GM12878 (cell line): ENCODE measurements around the gene OSBPL5. TPM values are rescaled to one million over a fixed set of nuclear protein-coding genes. Genes with fewer than 3 reads are reported as not detected.

ENCODE experiments used
- ATAC-seq: fragments of 200-7000 bp; cut with Tn5 transposase; 3 replicates; pipeline ENCODE4 v1.9.1; 2020; ENCODE audit warnings: mild to moderate bottlenecking, moderate library complexity
- BruUV-seq: library from RNA; stranded (reverse); fragments of 400-500 nt; replicated peaks from 2 replicates; lab custom pipeline; 2021; lab: Mats Ljungman, UMichigan
- CTCF ChIA-PET: fragments of 300-600 bp; sonication (Branson Sonifier 250); formaldehyde crosslinking; extraction: SDS; loops from one replicate; lab custom pipeline; 2021; ENCODE audit warnings: inconsistent platforms; lab: Yijun Ruan, JAX
- POLR2A ChIA-PET: fragments of 350-600 bp; formaldehyde crosslinking; extraction: SDS; loops from one replicate; lab custom pipeline; 2021; ENCODE audit warnings: inconsistent platforms; lab: Charles Lee
- RAD21 ChIA-PET: fragments of 300-600 bp; sonication (Branson Sonifier 250); formaldehyde crosslinking; loops from one replicate; lab custom pipeline; 2023; ENCODE audit warnings: antibody characterized with exemption; ENCODE audit not compliant: unreplicated experiment; lab: Charles Lee
- SMC1A ChIA-PET: fragments of 300-600 bp; sonication (Branson Sonifier 250); formaldehyde crosslinking; loops from one replicate; lab custom pipeline; 2023; ENCODE audit not compliant: unreplicated experiment, uncharacterized antibody; lab: Charles Lee
- DNase-seq: peaks from one replicate; pipeline ENCODE4 v3.0.0-alpha.2; 2011; ENCODE audit warnings: low read depth, low spot score
- FAIRE-seq: peaks from 3 replicates; lab custom pipeline; 2011; peaks lifted over from hg19 to GRCh38; lab: Jason Lieb, UNC
- H2AFZ ChIP-seq: 2 replicates; pipeline ENCODE4 v1.6.0; 2011; ENCODE audit warnings: low read depth, low read length, control low read depth; ENCODE audit not compliant: control insufficient read depth
- H3K27ac ChIP-seq: 2 replicates; pipeline ENCODE4 v1.5.1; 2011; ENCODE audit warnings: control low read depth; ENCODE audit not compliant: control insufficient read depth, insufficient read depth
- H3K27me3 ChIP-seq, 2 experiments: replicated peaks in 1 of 2; 2 replicates each; pipeline versions ENCODE4 v1.6.0 to v1.6.1; 2011; ENCODE audit warnings: low read length in 1 of 2; ENCODE audit not compliant: control insufficient read depth in 2 of 2, insufficient read depth in 2 of 2
- H3K36me3 ChIP-seq, 2 experiments: 2 replicates each; pipeline ENCODE4 v1.5.1; 2011; ENCODE audit warnings: low read length in 1 of 2; ENCODE audit not compliant: control insufficient read depth in 2 of 2, insufficient read depth in 2 of 2
- H3K4me1 ChIP-seq: 2 replicates; pipeline ENCODE4 v1.6.1; 2011; ENCODE audit warnings: mild to moderate bottlenecking, low read length, moderate library complexity, mixed read lengths; ENCODE audit not compliant: control insufficient read depth, insufficient read depth
- H3K4me2 ChIP-seq: 2 replicates; pipeline ENCODE4 v1.6.0; 2011; ENCODE audit warnings: control low read depth; ENCODE audit not compliant: control insufficient read depth, insufficient read depth
- H3K4me3 ChIP-seq: fragments of 200-600 bp; sonication (generic); 2 replicates; pipeline ENCODE4 v1.5.1; 2016
- H3K79me2 ChIP-seq: 2 replicates; pipeline ENCODE4 v1.6.0; 2011; ENCODE audit warnings: low read length; ENCODE audit not compliant: control insufficient read depth, insufficient read depth
- H3K9ac ChIP-seq: 2 replicates; pipeline ENCODE4 v1.8.0; 2011; ENCODE audit warnings: low read length, control low read depth, mixed read lengths; ENCODE audit not compliant: control insufficient read depth, insufficient read depth
- H3K9me3 ChIP-seq: replicated peaks from 3 replicates; pipeline ENCODE4 v1.5.1; 2011; ENCODE audit warnings: mild to moderate bottlenecking, low read length; ENCODE audit not compliant: control insufficient read depth, insufficient read depth
- H4K20me1 ChIP-seq: 2 replicates; pipeline ENCODE4 v1.6.0; 2011; ENCODE audit not compliant: control insufficient read depth, insufficient read depth
- CHD2 ChIP-seq: IDR thresholded peaks from 2 replicates; pipeline ENCODE4 v1.6.1; 2011; ENCODE audit warnings: low read depth, low read length, improper control_type of control experiment, borderline replicate concordance
- MYB ChIP-seq: fragments of 150-350 bp; IDR thresholded peaks from 2 replicates; pipeline ENCODE4 v1.6.1; 2014; ENCODE audit warnings: mild to moderate bottlenecking, low read depth, low read length, borderline replicate concordance
- NR2C2 ChIP-seq: IDR thresholded peaks from 2 replicates; pipeline ENCODE4 v1.6.1; 2011; ENCODE audit warnings: borderline replicate concordance, low read depth; ENCODE audit not compliant: control insufficient read depth, insufficient read length
- POLR2AphosphoS5 ChIP-seq: IDR thresholded peaks from 2 replicates; pipeline ENCODE4 v1.6.1; 2011; ENCODE audit warnings: mild to moderate bottlenecking, low read length, inconsistent platforms
- RAD21 ChIP-seq: IDR thresholded peaks from 2 replicates; pipeline ENCODE4 v1.6.1; 2011; ENCODE audit warnings: mild to moderate bottlenecking, low read depth, low read length, moderate library complexity; ENCODE audit not compliant: insufficient read depth
- RB1 ChIP-seq: fragments of 450-650 bp; formaldehyde crosslinking; IDR thresholded peaks from 2 replicates; pipeline ENCODE4 v1.6.1; 2017; ENCODE audit warnings: mild to moderate bottlenecking, borderline replicate concordance
- SIX5 ChIP-seq: IDR thresholded peaks from 2 replicates; pipeline ENCODE4 v1.6.1; 2011; ENCODE audit warnings: mild to moderate bottlenecking, low read depth, low read length, moderate library complexity; ENCODE audit not compliant: severe bottlenecking
- SMAD5 ChIP-seq: IDR thresholded peaks from 2 replicates; pipeline ENCODE4 v1.6.1; 2016; ENCODE audit warnings: antibody characterized with exemption, low read depth
- YY1 ChIP-seq: IDR thresholded peaks from 2 replicates; pipeline ENCODE4 v1.6.1; 2011; ENCODE audit warnings: low read depth, mild to moderate bottlenecking, low read length
- ZBED1 ChIP-seq: IDR thresholded peaks from 2 replicates; pipeline ENCODE4 v1.6.1; 2016; ENCODE audit warnings: borderline replicate concordance
- ZNF24 ChIP-seq: fragments of 450-650 bp; IDR thresholded peaks from 2 replicates; pipeline ENCODE4 v1.6.1; 2017; ENCODE audit warnings: antibody characterized with exemption, mild to moderate bottlenecking
- WGBS: methylation state at CpG from one replicate; pipeline ENCODE4 v1.1.6; 2016; ENCODE audit warnings: low lambda C conversion rate; ENCODE audit not compliant: insufficient replicate concordance, insufficient coverage; ENCODE audit errors: missing lambda C conversion rate; 5-methylcytosine and 5-hydroxymethylcytosine counted together
- in situ Hi-C: fragments of 300-500 bp; cut with MboI; formaldehyde crosslinking; loops from 9 replicates; pipeline ENCODE4 v1.14.3; 2018; ENCODE audit warnings: mixed read lengths
- intact Hi-C: fragments of 100-400 bp; cut with micrococcal nuclease; formaldehyde crosslinking; loops from one replicate; pipeline ENCODE4 v1.14.2; 2022; ENCODE audit not compliant: unreplicated experiment
- polyA plus RNA-seq, 11 experiments: library from polyadenylated mRNA; depleted of rRNA in 4 of 11; unstranded in 6 of 11; stranded (reverse) in 5 of 11; fragments of >200 nt; fragmentation: Nextera tagmentation in 4 of 11; fragmentation: Illumina TruSeq in 1 of 11; extraction: Ambion mirVana in 4 of 11; extraction: Trizol in 1 of 11; gene quantifications; 1 replicate in 1 of 11; 2 replicates in 10 of 11; pipeline versions ENCODE4 v1.2.1 to v1.2.3, GENCODE V29; 2011 to 2016; ENCODE audit warnings: inconsistent platforms in 2 of 11, missing spikeins in 2 of 11, low read depth in 1 of 11
- total RNA-seq, 4 experiments: library from RNA; depleted of rRNA in 3 of 4; stranded (reverse); fragments of >200 nt in 3 of 4; fragmentation: Illumina TruSeq in 1 of 4; extraction: Trizol in 1 of 4; gene quantifications; 2 replicates each; pipeline versions ENCODE4 v1.2.1 to v1.2.3, GENCODE V29; 2013 to 2021

The OSBPL5 gene
- total and polyA plus RNA-seq, 10 of the 15 experiments (the other 5 are each of a cell fraction or from before 2014, with no cell fraction given), result not detected

DNA sequence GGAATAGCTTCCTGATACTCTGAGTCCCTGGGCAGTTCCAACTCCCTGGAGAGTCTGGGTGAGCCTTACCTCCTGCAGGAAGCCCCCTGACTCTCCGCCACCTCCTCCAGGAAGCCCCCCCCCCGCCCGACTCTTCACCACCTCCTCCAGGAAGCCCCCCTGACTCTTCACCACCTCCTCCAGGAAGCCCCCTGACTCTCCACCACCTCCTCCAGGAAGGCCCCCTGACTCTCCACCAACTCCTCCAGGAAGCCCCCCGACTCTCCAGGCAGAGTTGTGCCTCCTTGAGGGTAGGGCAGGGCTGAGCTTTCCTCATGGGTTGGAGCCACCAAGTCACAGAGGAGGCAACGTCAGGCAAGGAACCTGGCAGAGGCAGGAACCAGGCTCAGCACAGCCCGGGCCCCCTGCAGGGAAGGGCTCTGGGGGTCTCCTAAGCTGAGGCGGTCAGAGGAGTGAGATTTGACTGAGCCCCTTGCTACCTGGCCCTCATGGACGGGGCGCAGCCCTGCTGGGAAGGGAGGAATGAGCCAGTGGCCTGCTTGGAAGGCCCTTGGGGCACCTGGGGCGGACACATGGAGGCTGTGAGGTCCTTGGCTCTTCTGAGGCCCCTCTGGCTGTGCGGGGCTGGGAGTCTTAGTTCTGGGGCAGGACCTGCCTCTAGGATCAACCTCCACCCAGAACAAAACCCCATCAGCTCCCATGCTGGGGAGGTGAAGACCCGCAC is 35.4 kb upstream of the OSBPL5 start:
- ChIA-PET RAD21 (no interaction called here), SMC1A (no interaction called here), CTCF (no interaction called here), POLR2A (no interaction called here)
- DNase-seq, result no peak
- no peak for FAIRE-seq
- Histone ChIP-seq H3K79me2 (no peaks in the 10 kb centered on the region), H3K4me3 (no peak overlapping the region), H3K4me2 (no peak overlapping the region), H4K20me1 (no peaks in the 10 kb centered on the region), H3K27ac (no peak overlapping the region), H3K27me3 (peaks cover 0 to 2% of the 10 kb centered on the region in 2 experiments; a peak in 3 of 4 replicates), H3K9me3 (no peaks in the 10 kb centered on the region), H2AFZ (no peak overlapping the region), H3K9ac (no peak overlapping the region), H3K36me3 (no peaks in the 10 kb centered on the region), H3K4me1 (no peaks in the 10 kb centered on the region)
- intact Hi-C loops, result no loop called here
- no TSS peak for BruUV-seq
- in situ Hi-C loops, result no loop called here
- TF ChIP-seq ZBED1, result no peak
- no peak for TF ChIP-seq RAD21
- no peak for TF ChIP-seq POLR2AphosphoS5
- TF ChIP-seq SIX5, result no peak
- TF ChIP-seq CHD2, result no peak
- no peak for TF ChIP-seq SMAD5
- no peak for TF ChIP-seq YY1
- no peak for TF ChIP-seq MYB
- no peak for TF ChIP-seq ZNF24
- no peak for TF ChIP-seq RB1
- no peak for TF ChIP-seq NR2C2
- WGBS, result 8% methylated on average over 10 of the region's 12 CpGs
- no peak for ATAC-seq
